NCI-H526 treated with DMSO at 0.1 percent for 48 hours (cell line): ENCODE measurements around the gene CA10.

Source experiments
- DNase-seq: peaks from one replicate; lab custom pipeline; 2025; lab: John Stamatoyannopoulos, UW

The CA10 gene

GRCh38 chr17:51817117-51817516 is 341.4 kb downstream of the CA10 start:
- DNase-seq: no peak

GRCh38 chr17:51815097-51815496 is 343.4 kb downstream of the CA10 start:
- DNase-seq: no peak

GRCh38 chr17:51814521-51814920 is 344.0 kb downstream of the CA10 start:
- DNase-seq: no peak

- no peak for DNase-seq
Measured at GRCh38 chr17:51813784-51814174, 344.7 kb downstream of the CA10 start.

GRCh38 chr17:51813140-51813783 is 345.3 kb downstream of the CA10 start:
- no peak for DNase-seq

GRCh38 chr17:51807460-51807859 is 351.1 kb downstream of the CA10 start:
- DNase-seq: no peak

- no peak for DNase-seq
Measured at GRCh38 chr17:51805765-51806164, 352.7 kb downstream of the CA10 start.

- DNase-seq: no peak
Measured at GRCh38 chr17:51805185-51805584, 353.3 kb downstream of the CA10 start.

- DNase-seq: no peak
Measured at GRCh38 chr17:51803161-51803560, 355.4 kb downstream of the CA10 start.

GRCh38 chr17:51802544-51802943 is 356.0 kb downstream of the CA10 start:
- no peak for DNase-seq

- no peak for DNase-seq
Measured at GRCh38 chr17:51801626-51802025, 356.9 kb downstream of the CA10 start.

- no peak for DNase-seq
Measured at GRCh38 chr17:51799981-51800380, 358.5 kb downstream of the CA10 start.

GRCh38 chr17:51799240-51799639 is 359.3 kb downstream of the CA10 start:
- no peak for DNase-seq

GRCh38 chr17:51797150-51797549 is 361.4 kb downstream of the CA10 start:
- no peak for DNase-seq

GRCh38 chr17:51796026-51796425 is 362.5 kb downstream of the CA10 start:
- no peak for DNase-seq

- DNase-seq: no peak
Measured at GRCh38 chr17:51795401-51795800, 363.1 kb downstream of the CA10 start.

- DNase-seq: no peak
Measured at GRCh38 chr17:51794466-51794865, 364.0 kb downstream of the CA10 start.

GRCh38 chr17:51793686-51794085 is 364.8 kb downstream of the CA10 start:
- DNase-seq: no peak

- no peak for DNase-seq
Measured at GRCh38 chr17:51778842-51779241, 379.7 kb downstream of the CA10 start.

GRCh38 chr17:51770027-51770759 is 388.3 kb downstream of the CA10 start:
- no peak for DNase-seq

- no peak for DNase-seq
Measured at GRCh38 chr17:51769231-51769630, 389.3 kb downstream of the CA10 start.

GRCh38 chr17:51768706-51769105 is 389.8 kb downstream of the CA10 start:
- no peak for DNase-seq

- no peak for DNase-seq
Measured at GRCh38 chr17:51767287-51767686, 391.2 kb downstream of the CA10 start.
